DOHH2 (cell line): ENCODE data around the gene TMEM97.

ENCODE experiments used
- H3F3A ChIP-seq: fragments of 200-600 bp; sonication (generic), shearing (Covaris generic); 2 replicates; pipeline ENCODE4 v1.6.0; 2016; ENCODE audit warnings: antibody characterized with exemption, mild to moderate bottlenecking; ENCODE audit not compliant: control insufficient read depth, insufficient read depth
- H3K27ac ChIP-seq: fragments of 200-600 bp; sonication (generic); 2 replicates; pipeline ENCODE4 v1.5.1; 2014; ENCODE audit warnings: low read depth, mild to moderate bottlenecking, low read length, moderate library complexity
- H3K27me3 ChIP-seq: fragments of 200-600 bp; sonication (generic); 2 replicates; pipeline ENCODE4 v1.6.1; 2014; ENCODE audit warnings: mild to moderate bottlenecking, low read length, mixed read lengths; ENCODE audit not compliant: control insufficient read depth
- H3K36me3 ChIP-seq: fragments of 200-600 bp; sonication (generic); 2 replicates; pipeline ENCODE4 v1.6.1; 2014; ENCODE audit warnings: mild to moderate bottlenecking, low read length, moderate library complexity, mixed read lengths; ENCODE audit not compliant: control insufficient read depth
- H3K4me1 ChIP-seq: fragments of 200-600 bp; sonication (generic); 2 replicates; pipeline ENCODE4 v1.6.1; 2014; ENCODE audit warnings: mild to moderate bottlenecking, low read length, mixed read lengths; ENCODE audit not compliant: control insufficient read depth
- H3K4me2 ChIP-seq: fragments of 200-600 bp; sonication (generic); 2 replicates; pipeline ENCODE4 v1.6.0; 2014; ENCODE audit warnings: mild to moderate bottlenecking, low read length, moderate library complexity
- H3K4me3 ChIP-seq: fragments of 200-600 bp; sonication (generic); 2 replicates; pipeline ENCODE4 v1.5.1; 2014; ENCODE audit warnings: mild to moderate bottlenecking, low read length, mixed read lengths
- H3K79me2 ChIP-seq: fragments of 200-600 bp; sonication (generic); 2 replicates; pipeline ENCODE4 v1.6.1; 2014; ENCODE audit warnings: mild to moderate bottlenecking, low read length, mixed read lengths; ENCODE audit not compliant: control insufficient read depth
- H3K9me2 ChIP-seq: fragments of 200-600 bp; sonication (generic); replicated peaks from 2 replicates; pipeline ENCODE4 v1.6.1; 2014; ENCODE audit warnings: mild to moderate bottlenecking, low read length, mixed read lengths; ENCODE audit not compliant: control insufficient read depth
- H3K9me3 ChIP-seq: fragments of 200-600 bp; sonication (generic); 2 replicates; pipeline ENCODE4 v1.6.1; 2014; ENCODE audit warnings: antibody characterized with exemption, low read length, mixed read lengths; ENCODE audit not compliant: control insufficient read depth, insufficient read depth
- H4K20me1 ChIP-seq: fragments of 200-600 bp; sonication (generic); 2 replicates; pipeline ENCODE4 v1.6.0; 2014; ENCODE audit warnings: low read depth, mild to moderate bottlenecking, antibody characterized with exemption, low read length, moderate library complexity; ENCODE audit not compliant: control insufficient read depth, insufficient read depth
- CTCF ChIP-seq: fragments of 200-600 bp; sonication (generic); IDR thresholded peaks from one replicate; pipeline ENCODE4 v1.5.1; 2014; ENCODE audit warnings: antibody characterized with exemption, mild to moderate bottlenecking, low read depth, low read length; ENCODE audit not compliant: poor library complexity, severe bottlenecking
- EZH2phosphoT487 ChIP-seq: fragments of 200-600 bp; sonication (generic); IDR thresholded peaks from 2 replicates; pipeline ENCODE4 v1.6.1; 2017; ENCODE audit warnings: borderline replicate concordance, mild to moderate bottlenecking, antibody characterized with exemption, low read length, moderate library complexity, mixed read lengths

The TMEM97 gene

GRCh38 chr17:28347261-28347891 is 28.4 kb downstream of the TMEM97 start:
- peaks cover 7% of the 10 kb centered on the region; the same call in 1 of the 2 replicates for H3F3A ChIP-seq
- H3K27ac ChIP-seq, result no peak overlapping the region
- peaks cover 88% of the 10 kb centered on the region for H3K36me3 ChIP-seq

GRCh38 chr17:28348979-28349378 is 30.0 kb downstream of the TMEM97 start:
- Histone ChIP-seq H3K4me2 (no peak overlapping the region), H3K4me1 (no peaks in the 10 kb centered on the region; the same call in 1 of the 2 replicates), H3K9me3 (no peaks in the 10 kb centered on the region), H3F3A (peaks cover 7% of the 10 kb centered on the region; the same call in 1 of the 2 replicates), H3K79me2 (no peaks in the 10 kb centered on the region), H3K9me2 (no peaks in the 10 kb centered on the region), H3K27me3 (no peaks in the 10 kb centered on the region), H3K4me3 (no peak overlapping the region), H4K20me1 (no peaks in the 10 kb centered on the region), H3K27ac (no peak overlapping the region), H3K36me3 (peaks cover 92% of the 10 kb centered on the region)
- TF ChIP-seq EZH2phosphoT487 (no peak), CTCF (no peak)

More at GRCh38 chr17:28347261-28347891, 28.4 kb downstream of the TMEM97 start:
- no peak for TF ChIP-seq EZH2phosphoT487
- no peak for TF ChIP-seq CTCF
- no peaks in the 10 kb centered on the region for H3K9me2 ChIP-seq
- H3K27me3 ChIP-seq, result no peaks in the 10 kb centered on the region
- H4K20me1 ChIP-seq, result no peaks in the 10 kb centered on the region
- peaks cover 3% of the 10 kb centered on the region; the same call in 1 of the 2 replicates for H3K4me1 ChIP-seq
- H3K4me2 ChIP-seq, result no peak overlapping the region
- H3K9me3 ChIP-seq, result no peaks in the 10 kb centered on the region
- H3K4me3 ChIP-seq, result no peak overlapping the region
- H3K79me2 ChIP-seq, result no peaks in the 10 kb centered on the region

- no peak overlapping the region for H3K4me2 ChIP-seq
Measured at GRCh38 chr17:28350271-28350670, 31.3 kb downstream of the TMEM97 start.

More at GRCh38 chr17:28350271-28350670, 31.3 kb downstream of the TMEM97 start:
- H3K27me3 ChIP-seq, result no peaks in the 10 kb centered on the region
- peaks cover 7% of the 10 kb centered on the region; the same call in 1 of the 2 replicates for H3F3A ChIP-seq
- H3K9me3 ChIP-seq, result no peaks in the 10 kb centered on the region
- no peak overlapping the region for H3K27ac ChIP-seq
- TF ChIP-seq CTCF, result no peak
- H3K79me2 ChIP-seq, result peaks cover 7% of the 10 kb centered on the region
- peaks cover 94% of the 10 kb centered on the region for H3K36me3 ChIP-seq
- H3K9me2 ChIP-seq, result no peaks in the 10 kb centered on the region
- H3K4me1 ChIP-seq, result no peaks in the 10 kb centered on the region
- no peak overlapping the region for H3K4me3 ChIP-seq
- H4K20me1 ChIP-seq, result no peaks in the 10 kb centered on the region
